SKM-1 (cell line): ENCODE results near the gene NKAIN2.

Experiments
- DNase-seq: peaks from one replicate; lab custom pipeline; 2025; ENCODE audit not compliant: unreplicated experiment; lab: John Stamatoyannopoulos, UW

The NKAIN2 gene

DNA sequence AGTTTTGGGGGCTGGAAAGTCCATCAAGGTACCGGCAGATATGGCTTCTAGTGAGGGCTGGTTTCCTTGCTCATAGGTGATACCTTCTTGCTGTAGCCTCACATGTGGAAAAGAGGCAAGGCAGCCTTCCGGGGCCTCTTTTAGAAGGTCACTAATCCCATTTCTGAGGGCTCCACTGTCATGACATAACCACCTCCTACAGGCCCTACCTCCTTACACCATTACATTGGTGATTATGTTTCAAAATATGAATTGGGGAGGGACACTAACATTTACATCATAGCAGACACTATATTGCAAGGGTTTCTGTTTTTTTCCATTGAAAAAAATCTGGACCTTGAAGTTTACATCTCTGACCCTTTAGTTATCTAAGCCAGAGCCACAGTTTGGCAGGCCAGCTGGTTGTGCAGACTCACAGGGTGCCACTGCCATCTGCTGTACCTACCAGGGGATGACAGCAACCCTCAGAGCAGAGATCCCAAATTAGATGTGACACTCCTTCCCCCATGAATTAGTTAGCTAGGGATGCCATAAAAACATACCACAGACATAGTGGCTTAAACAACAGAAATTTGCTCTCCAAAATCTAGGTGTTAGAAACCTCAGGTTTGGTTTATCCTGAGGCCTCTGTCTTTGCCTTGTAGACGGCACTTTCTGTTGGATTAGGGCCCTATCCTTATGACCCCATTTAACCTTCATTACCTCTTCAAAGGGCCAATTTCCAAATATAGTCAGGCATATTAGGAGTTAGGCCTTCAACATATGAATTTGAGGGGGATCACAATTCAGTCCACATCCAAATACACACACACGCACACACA, 992.2 kb downstream of the NKAIN2 start:
- DNase-seq = no peak

DNA sequence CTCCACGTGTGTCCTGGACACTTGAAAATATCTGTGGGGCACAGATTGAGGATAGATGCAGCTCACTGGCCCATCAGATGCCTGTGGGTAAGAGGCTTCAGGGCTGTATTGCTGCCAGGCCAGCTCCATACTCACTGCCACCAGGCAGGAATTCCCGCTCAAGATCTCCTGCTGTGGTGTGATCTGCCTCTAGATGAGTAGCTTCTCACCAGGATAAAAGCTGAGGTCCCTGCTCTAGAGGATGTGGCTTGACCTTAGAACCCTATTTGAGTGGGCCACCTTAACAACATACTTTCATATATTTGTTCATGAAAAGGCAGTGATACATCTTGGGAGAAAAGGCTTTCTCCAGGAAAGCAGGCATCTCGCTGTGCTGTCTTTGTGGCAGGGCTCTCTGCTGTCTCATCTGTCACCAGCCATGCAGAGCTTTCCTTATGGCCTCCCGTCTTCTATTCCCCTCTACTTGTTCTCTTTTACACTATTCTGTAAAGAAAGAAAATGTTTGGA, 992.9 kb downstream of the NKAIN2 start:
- no peak for DNase-seq

DNA sequence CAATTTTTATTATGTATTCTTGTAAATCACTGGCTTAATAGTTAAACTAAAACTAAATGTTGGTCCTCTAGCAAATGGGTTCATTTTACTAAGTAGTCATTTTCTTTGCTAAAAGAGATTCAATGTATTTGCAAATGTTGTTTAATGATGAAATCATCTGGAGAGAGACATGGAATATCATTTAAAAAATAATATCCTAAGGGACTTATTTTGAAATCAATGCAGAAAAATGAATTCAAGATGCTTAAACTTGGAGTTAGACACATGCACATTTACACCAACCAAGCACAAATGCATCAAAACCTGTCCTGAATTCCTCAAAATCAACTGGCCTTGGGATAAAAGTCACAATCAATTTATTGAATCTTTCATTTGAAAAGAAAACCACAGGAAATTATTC, 993.6 kb downstream of the NKAIN2 start:
- DNase-seq = no peak

DNA sequence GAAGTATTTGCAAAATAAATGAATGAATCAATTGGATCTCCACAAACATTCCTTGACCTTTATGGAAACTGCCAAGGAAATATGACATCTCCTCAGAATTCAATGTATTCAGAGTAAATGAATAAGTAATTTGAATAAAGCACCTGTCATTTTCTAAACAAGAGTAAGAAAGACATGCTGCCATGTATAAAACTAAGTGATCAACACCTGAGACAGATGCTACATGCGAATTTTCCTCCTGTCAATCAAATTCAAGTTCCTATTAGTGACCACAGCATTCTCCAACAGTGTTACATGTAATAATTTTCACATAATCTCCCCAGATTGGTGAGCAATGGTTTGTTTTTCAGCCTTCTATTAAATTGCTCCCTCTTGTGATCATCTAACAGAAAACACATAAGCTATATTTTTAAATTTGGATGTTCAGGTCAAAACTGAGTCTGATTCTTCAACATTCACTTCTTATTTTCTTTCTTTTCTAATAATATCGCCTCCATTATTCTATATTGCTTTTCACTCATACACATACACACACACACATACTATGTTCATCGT, 995.4 kb downstream of the NKAIN2 start:
- DNase-seq = no peak

DNA sequence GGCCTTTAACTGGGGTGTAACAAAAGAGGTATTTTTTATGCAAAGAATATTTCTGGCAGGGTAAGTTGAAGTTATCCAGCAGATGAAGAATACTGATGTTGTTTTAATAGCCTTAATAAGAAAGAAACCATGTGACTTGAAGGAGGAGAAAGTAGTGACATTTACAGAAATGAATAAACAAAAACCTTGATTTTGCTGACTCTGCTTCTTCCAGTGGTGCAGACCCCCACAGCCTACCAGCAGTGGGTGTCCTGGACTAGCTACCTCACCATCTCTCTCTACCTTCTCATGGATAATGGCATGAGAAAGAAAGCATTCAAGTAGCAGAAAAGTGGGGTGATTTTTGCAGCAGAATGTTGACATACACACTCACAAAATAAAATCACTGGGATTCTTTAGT, 996.0 kb downstream of the NKAIN2 start:
- DNase-seq = no peak

DNA sequence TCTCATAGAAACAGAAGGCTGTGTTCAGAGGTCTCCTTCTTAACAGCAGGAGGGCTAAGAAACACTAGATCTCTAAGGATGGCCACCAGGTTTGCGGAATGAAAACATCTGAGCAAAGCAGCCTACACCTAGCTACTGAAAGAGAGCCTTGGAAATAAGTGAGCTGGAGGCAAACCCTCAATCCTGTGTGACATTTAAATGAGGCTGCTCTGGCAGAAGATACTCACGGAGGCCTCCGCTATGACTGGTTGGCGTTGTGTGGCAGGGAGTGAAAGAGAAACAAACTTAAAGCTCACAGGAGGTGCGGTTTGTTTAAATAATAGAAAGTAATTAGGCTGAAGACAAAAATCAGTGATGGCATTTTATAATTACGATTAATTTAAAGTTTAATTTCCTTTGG, 996.6 kb downstream of the NKAIN2 start:
- DNase-seq = no peak

DNA sequence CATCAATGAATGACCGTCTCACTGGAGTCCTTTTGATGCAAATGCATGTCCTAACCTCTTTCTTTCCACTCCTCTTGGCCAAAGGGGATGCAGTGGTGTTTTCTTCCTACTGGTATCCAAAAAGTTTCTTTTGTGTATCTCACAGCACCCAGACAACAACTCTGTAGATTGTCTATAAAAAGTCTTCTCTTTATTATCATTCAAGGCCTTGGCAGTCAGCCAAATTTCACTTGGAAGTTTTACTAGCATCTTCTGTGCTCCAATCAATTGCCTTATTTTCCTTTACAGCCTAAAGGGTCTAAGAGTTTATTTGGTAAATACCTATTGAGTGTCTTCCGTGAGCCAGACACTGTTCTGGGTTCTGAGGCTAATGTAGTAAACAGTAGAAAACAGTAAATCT, 1008.4 kb downstream of the NKAIN2 start:
- DNase-seq = no peak

DNA sequence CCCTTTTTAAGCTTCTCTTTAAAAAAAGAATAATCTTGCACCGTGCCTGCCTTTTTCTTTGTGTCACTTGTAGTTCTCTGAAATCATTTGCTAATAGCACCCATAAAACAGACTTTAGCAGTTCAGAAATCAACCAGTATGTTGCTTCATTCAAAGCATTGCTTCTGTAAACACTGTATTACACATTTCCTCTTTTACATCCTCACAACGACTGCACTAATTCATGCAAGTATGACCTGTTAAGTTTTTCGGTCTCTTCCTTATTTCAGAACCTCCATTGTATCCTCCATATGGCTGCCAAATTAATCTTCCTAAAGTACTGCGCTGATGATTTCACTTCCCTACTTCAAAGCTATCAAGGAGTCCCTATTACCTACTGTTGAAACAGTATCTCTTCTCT, 1015.7 kb downstream of the NKAIN2 start:
- DNase-seq = peak; percentile 67

DNA sequence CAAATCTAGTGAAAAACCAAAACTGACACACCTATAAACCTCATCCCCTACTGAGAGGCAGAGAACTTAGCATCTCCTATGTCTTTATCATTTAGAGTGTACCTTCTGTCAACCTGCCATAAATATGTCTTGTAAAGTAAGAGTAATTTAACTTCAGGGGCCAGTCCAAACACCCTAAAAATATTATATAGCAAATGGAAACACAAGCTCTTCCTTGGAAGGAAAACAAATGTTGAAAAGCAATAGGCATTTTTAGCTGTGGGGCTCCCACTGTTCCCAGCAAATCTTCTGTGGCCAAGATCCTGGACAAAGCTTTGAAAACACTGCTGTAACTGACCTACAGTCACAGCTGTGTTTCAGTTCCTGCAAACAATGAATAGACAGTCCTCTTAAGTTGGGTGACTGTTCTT, 1018.5 kb downstream of the NKAIN2 start:
- no peak for DNase-seq

DNA sequence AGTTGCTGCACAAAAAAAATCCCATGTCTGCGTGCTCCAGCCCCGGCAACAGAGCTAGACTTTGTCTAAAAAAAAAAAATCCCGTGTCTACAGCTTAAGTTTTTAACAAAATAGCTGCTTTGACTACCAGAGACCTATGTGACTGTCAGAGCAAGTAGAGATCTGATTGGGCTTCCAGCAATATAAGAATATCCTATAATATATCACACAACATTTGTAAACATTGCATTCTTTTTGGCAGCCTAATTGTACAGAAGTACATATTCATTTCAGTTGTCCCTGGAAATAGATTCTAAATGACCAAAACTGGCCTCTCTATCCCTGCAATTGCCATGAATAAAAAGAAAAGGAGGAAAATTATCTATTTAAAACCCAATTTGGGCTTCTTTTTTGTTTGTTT, 1019.1 kb downstream of the NKAIN2 start:
- DNase-seq = no peak

DNA sequence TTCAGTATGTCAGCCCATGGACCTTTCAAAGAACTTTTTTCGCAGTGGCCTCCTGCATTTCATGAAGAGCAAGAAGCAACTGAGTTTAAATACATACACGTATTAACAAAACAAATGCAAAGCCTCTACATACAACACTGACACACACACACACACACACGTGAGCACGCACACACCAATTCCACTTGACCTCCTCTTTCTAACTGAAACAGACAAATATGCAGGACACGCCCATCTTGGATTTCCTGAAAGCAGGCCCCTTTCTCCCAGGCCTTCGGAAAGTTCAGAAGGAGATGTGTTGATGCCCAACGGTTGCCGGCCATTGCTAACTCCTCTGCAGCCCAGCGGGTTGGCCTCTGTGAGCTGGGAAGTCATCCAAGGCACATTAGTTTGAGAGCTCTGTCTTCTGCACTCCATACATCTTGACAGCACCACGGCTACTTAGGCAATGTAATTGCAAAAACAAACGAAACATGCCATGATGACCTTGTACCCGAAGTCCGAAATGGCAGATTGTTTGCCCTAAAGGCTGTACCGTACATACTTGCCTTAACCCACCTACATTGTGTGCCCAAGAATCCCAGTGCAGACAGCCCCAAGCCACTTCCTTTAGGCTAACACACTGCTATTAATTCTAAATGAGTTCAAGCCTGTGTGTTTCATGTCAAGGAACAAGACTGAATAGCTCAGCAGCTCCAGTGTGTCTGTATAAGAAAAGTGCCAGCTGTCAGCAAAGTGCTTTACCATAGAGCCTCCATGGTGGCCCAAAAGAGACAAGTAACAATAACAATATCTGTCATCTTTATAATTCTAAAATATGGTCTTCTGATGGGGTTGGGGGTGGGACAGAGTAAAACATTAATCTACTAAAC, 1019.8 kb downstream of the NKAIN2 start:
- DNase-seq = no peak

DNA sequence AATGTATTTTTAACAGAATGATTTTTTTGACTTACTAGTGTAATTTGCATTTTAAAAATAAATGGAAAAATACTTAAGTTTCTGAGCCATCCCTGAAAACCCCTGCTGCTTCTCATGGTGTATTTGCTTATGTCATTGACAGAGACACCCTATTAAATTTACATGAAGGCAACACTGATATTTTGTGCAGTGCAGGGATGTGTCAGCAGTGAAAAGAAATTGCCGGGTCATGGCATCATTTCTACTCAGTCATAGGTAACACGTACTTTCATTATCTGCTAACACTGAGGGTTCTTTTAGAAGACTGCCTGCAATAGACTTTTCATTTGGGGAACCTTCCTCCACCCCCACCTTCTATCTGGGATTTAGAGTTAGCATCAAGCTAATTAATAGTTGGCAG, 1021.9 kb downstream of the NKAIN2 start:
- DNase-seq = no peak

DNA sequence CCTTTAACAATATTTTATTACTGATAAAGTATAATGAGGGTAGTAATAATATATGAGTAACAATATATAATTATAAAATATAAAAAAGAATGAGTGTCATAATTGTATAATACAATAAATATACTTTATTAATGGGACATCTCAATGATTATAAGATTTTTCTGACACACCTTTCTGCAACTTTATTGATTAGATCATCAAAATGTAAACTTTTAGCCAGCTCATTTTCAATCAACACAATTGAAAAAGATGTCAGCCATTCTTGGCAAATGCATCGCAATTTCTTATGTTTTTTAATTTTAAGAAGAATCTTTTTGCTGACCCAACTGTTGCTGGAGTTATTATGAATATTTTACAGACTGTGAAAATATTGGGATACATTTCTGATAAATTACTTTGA, 1026.2 kb downstream of the NKAIN2 start:
- DNase-seq = no peak

DNA sequence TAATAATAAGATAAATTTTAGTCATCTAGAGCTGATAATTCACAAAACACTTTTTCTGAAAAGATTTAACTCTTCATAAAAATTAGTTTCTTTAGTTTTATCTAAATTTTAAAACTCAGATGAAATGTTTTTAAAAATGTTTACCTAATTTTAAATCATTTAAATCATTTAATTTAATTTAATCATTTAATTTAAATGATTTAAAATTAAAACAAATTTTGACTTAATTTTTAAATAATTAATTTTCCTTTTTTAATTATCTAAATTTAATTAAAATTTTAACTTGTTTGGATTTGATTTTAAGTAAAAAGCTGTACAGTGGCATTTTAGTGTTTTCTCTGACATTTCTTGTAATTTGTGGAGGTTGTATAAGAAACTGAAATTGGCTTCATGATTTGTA, 1026.8 kb downstream of the NKAIN2 start:
- no peak for DNase-seq

DNA sequence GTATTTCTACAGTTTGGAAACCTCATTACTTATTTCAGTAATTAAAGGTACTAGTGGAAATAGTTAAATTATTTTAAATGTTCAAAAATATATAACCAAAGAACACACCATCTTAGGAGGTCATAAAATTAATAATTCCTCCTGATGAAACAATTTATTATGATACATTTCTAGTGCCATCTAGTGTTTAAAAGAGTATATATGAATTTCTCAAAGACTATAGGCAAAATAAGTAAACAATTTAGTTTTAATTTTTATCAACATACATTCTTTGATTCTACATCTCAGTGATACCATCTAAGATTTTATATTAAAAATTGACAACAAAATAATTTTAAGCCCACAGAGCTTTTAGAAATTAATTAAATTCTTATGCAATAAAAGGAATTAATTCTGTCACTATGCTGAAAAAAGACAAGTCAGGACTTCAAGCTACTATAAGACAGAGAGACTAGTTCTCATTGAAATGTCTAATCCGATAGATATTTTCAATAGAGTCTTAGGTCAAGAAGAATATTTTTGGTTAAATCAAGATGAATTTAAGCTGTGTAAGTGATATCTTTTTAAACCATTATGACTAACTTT, 1050.8 kb downstream of the NKAIN2 start:
- DNase-seq = no peak

DNA sequence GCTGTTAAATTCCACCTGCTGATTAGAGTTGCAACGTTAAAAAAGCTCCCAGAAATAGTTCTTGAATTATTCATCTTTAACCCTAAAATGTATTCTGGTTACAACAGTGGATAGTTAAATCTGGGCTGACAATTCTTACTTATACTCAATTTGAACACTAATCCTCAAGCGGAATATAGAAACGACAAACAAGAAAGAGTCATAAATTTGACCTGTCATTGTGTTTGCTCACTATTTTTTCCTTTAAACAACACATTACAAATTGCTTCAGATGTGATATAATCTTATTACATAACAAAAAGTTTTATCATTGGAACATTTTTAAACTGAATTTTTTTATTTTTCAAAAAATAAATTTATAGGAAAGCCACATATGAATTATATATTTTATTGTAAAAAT, 1054.1 kb downstream of the NKAIN2 start:
- no peak for DNase-seq

DNA sequence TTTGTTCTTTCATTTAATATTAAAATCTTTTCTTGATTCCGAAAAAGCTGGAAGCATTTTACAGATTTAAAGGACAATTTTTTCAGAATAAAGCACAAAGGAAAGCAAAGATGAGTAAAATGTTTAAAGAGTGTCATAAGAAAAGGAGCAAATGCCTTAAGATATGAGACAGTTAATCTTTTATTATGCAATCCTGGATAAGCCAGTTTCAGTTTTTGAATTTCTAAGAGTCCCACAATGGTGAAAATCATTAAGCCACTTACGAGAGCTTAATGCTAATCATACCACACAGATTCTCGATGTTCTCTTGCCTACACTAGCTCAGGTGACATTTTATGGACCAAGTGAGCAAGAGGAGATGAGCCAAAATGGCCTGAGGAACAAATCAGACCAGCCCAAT, 1054.9 kb downstream of the NKAIN2 start:
- DNase-seq = no peak

DNA sequence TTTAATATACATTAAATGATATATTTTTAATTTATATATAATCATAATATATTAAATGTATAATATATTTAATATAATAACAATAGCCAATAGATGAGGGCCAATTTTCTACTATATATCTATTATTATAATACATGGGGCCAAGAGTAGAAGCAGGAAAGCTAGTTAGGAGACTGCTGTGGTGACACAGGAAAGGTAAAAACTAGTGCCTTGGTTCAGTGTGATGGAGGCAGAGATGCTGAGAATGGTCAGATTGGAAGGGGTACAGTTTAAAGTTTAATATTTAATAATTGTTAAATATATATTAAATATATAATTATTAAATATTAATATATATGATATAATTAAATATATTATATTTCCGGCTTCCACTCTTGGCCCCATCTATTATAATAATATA, 1055.7 kb downstream of the NKAIN2 start:
- DNase-seq = no peak

DNA sequence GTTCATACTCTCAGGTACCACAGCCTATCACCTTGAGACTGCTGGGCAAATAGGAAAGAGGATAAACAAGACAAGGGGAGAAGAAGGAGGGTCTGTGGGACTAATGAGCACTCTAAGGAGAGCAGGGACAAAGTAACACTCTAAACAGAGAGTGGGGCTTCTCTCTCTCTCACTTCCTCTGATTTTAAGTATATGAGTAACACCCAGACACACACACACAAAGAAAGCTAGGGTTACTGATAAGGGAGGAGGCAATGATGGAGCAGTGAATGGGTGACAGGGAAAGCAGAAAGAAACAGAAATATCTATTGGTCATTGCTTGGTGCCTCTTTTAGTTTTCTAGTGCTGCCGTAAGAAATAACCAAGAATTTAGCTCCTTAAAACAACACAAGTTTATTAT, 1062.4 kb downstream of the NKAIN2 start:
- DNase-seq = no peak

DNA sequence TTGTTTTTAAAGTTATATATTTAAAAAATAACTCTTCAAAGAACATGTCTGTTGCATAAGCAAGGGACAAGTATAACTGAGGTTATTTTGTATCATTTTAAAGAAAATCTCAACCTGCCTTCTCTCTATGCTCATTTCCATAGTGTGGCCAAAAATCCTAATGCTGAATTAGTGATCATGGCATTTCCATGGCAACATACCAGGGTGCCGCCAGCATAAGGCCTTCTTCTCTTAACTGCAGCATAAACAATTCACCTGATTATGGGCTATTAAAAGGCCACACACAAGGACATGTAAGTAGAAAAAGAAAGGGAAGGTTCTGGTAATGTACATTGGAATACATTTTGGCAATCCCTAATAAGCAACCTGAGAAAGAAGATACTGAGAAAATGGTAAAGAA, 1063.5 kb downstream of the NKAIN2 start:
- no peak for DNase-seq

DNA sequence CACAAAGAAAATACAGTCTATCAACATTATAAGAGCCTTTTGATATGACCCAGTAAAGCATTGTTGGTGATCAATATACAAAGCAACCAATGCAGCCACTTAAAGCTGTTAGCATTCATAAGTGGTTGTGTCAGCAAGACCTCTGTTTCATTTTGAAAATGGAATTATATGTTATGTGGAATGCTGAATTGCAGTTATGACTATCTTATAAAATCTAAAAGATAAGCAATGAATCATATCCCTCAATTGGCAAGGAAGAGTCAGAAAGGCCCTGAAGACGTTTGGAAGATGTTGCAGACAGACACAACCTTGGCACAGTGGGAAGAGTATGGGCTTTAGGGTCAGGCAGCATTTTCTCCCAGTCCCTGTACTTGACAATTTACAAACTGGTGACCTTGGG, 1064.8 kb downstream of the NKAIN2 start:
- no peak for DNase-seq
